Breast epithelium (tissue), 3 donors: ENCODE data around the gene ZMIZ1.

ENCODE experiments used
- POLR2A ChIP-seq: fragments of 450-650 bp; IDR thresholded peaks from one replicate; pipeline ENCODE4 v1.6.1; 2016; ENCODE audit warnings: antibody characterized with exemption, mild to moderate bottlenecking, moderate library complexity
- POLR2AphosphoS5 ChIP-seq, 3 donors: sonication (generic); formaldehyde crosslinking; IDR thresholded peaks; one replicate each; pipeline ENCODE4 v1.6.1; 2017; ENCODE audit warnings: antibody characterized with exemption in 3 of 3
- TF ChIP-seq, protein P1 (sequence below), 3 donors: fragments of 450-650 bp; IDR thresholded peaks; one replicate each; pipeline ENCODE4 v1.5.1; 2016 to 2017; ENCODE audit warnings: antibody characterized with exemption in 3 of 3, mild to moderate bottlenecking in 3 of 3, moderate library complexity in 3 of 3

DNA sequence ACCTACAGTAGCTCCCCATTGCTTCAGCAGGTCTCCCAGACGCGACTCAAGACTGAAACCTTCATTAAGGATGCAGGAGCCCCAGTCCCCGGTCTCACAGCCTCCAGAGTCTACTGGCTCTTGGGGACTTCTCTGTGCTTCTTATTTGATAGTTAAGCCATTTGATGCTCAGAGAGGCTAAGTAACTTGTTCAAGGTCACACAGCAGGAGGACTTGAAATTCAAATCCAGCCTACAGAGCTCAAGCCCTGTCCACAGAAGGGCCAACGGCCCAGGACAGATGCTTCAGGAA, 21.2 kb upstream of the ZMIZ1 start:
- TF ChIP-seq, protein P1, sequence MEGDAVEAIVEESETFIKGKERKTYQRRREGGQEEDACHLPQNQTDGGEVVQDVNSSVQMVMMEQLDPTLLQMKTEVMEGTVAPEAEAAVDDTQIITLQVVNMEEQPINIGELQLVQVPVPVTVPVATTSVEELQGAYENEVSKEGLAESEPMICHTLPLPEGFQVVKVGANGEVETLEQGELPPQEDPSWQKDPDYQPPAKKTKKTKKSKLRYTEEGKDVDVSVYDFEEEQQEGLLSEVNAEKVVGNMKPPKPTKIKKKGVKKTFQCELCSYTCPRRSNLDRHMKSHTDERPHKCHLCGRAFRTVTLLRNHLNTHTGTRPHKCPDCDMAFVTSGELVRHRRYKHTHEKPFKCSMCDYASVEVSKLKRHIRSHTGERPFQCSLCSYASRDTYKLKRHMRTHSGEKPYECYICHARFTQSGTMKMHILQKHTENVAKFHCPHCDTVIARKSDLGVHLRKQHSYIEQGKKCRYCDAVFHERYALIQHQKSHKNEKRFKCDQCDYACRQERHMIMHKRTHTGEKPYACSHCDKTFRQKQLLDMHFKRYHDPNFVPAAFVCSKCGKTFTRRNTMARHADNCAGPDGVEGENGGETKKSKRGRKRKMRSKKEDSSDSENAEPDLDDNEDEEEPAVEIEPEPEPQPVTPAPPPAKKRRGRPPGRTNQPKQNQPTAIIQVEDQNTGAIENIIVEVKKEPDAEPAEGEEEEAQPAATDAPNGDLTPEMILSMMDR (IDR thresholded peaks at IDR 0.05), result no peak
- TF ChIP-seq POLR2AphosphoS5 (IDR thresholded peaks at IDR 0.05) (no peak), POLR2A (no peak)
